GM18867 (cell line): ENCODE results near the gene PSMD2.
"Not testable (repeated sequence)": the region's sequence is repeated elsewhere in the genome, so short reads cannot be mapped to it uniquely, and the experiment has no call there.

ENCODE experiments used
- ATAC-seq: cut with Tn5 transposase; IDR thresholded peaks from one replicate; pipeline ENCODE4 v1.9.1; 2021; ENCODE audit warnings: mild to moderate bottlenecking, moderate library complexity; ENCODE audit not compliant: unreplicated experiment

Gene PSMD2

DNA sequence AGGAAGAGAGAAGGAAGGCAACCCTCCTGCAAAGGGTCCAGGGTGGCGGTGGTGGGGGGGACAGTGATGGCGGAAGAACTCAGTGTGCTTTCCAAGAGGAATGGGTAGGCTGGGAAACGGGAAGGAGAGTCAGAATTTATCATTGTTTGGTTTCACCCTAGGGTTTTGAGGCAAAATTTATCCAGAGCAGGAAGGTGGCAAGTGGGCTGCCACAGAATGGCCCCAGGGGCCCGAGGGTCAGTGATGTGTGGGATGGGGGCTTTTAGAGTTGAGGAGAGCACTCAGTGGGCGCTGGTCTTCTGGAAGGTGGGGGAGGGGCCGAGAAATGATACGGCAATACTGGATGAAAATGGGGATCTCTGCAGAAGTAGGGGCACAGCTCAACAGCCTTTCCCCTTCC, 38.9 kb downstream of the PSMD2 start:
- no peak for ATAC-seq

DNA sequence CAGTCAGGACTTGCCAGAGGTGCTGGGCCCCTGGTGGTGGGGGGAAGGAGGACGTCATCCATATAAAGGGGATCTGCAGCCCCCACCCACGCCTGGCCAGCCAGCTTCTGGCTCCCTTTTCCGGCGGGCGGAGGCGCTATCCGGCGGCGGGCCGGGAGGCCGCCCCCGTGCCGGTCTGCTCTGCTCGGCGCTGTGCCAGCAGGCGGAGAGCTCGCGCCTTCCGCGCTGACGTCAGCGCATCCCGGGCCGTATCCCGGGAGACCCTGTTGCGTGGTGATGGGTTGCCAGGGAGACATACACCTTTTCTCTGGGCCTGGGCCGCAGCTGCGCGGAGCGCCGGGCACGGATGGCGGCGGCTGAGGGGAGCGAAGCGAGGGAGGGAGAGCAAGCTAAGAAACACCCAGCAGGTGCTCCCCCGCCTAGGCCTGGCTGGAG, 39.5 kb downstream of the PSMD2 start:
- no peak for ATAC-seq

DNA sequence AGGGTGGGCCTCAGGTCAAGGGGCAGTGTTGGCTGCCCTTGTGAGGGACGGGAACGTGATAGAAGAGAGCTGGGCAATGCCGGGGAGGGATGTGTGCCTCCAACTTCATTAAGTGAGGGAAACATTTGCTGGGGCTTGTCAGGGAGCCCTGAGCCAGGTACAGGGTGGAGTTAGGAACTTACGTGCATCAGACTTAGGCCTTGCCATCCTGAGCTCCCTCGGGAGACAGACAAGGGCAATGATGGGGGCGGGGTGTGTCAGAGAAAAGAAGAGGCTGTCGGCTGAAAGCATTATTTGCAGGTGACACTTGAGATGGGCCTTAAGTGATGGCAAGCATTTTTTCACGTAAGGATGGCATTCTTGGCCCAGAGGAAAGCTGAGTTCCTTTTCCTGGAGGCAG, 40.0 kb downstream of the PSMD2 start:
- no peak for ATAC-seq

- ATAC-seq, result not testable (repeated sequence)
Measured at GRCh38 chr3:184339451-184340135, 40.6 kb downstream of the PSMD2 start.

- ATAC-seq, result no peak
Measured at GRCh38 chr3:184341925-184342324, 42.9 kb downstream of the PSMD2 start.

- ATAC-seq, result no peak
Measured at GRCh38 chr3:184343200-184343876, 44.3 kb downstream of the PSMD2 start.

- no peak for ATAC-seq
Measured at GRCh38 chr3:184344579-184345316, 45.7 kb downstream of the PSMD2 start.

- ATAC-seq, result no peak
Measured at GRCh38 chr3:184345317-184346144, 46.5 kb downstream of the PSMD2 start.

- no peak for ATAC-seq
Measured at GRCh38 chr3:184346480-184347190, 47.6 kb downstream of the PSMD2 start.

DNA sequence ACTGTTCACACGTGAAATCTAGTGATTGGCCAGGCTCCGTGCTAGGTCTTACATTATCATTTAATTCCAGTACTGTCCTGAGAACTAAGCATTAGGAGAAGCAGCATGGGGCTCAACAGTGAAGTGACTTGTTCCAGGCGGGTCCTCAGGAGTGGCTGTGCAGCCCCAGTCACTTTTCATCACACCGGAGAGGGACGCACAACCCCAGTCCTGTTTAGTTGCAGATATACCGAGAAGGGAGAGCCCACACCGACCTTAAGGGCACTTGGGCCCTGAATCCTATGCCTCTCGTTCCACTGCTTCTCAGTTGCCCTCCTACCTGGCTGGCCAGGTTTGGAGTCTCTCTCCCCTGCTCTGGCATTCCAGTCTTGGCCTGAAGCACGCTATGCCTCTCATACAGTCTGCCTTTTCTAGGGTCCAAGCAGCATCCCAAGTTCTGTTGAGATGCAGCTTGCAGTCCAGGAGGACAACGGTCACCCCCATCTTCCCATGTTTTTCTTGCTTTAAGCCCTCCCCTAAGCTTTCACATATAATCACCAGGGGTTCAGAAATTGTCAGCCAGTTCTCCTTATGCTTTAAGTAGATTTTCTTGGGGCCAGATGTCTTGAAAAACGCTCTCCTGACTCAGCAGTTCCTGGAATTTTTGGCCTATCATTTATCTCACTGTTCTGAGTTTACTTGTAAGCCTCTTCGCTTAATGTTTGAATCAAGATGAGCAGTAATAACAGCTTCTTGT, 48.4 kb downstream of the PSMD2 start:
- ATAC-seq, result no peak

DNA sequence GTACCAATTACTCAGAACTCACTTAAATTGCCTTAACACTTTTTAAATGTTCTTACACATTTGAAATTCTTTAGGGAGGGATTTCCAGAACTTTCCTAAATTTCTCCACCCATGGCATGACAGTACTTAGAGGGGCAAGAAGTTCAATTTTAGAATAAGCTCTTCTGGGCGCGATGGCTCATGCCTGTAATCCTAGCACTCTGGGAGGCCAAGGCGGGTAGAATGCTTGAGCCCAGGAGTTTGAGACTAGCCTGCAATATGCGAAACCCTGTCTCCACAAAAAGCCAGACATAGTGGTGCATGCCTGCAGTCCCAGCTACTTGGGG, 49.0 kb downstream of the PSMD2 start:
- ATAC-seq, result no peak

DNA sequence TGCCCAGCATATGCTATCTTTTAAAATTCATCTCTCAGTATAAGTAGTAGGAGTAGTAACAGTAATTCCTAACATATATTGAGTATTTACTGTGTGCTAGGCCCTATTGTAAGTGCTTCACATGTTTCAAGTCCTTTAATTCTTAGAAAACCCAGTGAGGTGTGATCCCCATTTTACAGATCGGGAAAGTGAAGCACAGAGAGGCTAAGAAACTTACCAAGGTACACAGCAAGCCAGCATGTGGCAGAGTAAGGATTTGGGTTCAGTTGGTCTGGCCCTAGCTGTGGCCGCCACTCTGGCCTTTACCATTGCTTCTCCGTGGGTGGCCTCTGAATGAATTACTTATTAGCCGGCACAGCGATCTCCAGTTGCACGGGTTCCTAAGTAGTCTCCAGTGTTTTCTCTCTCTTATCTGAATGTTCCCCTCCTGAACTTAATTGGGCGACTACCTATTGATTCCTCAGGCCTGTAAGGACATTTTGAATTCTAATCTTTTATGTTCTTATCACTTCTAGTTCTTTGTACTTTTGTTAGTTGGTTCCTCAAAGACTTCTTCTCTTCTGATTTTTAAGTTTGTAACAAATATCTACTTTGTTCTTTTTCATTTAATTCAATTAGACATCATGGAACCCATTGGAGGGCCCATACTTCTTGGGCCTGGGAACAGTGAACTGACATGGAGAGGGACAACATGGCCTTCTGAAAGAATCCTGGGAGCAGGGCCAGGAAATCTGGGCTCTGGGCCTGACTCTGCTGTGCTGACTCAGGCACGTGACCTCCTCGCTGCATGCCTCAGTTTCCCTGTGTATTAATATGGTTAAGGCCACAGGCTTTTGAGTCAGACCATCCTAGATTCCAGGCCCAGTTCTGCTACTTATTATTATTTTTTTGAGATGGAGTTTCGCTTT, 50.8 kb downstream of the PSMD2 start:
- no peak for ATAC-seq

GRCh38 chr3:184350618-184351017, 51.6 kb downstream of the PSMD2 start:
- ATAC-seq, result no peak

- ATAC-seq, result no peak
Measured at GRCh38 chr3:184351511-184352148, 52.6 kb downstream of the PSMD2 start.

- no peak for ATAC-seq
Measured at GRCh38 chr3:184352149-184352785, 53.2 kb downstream of the PSMD2 start.

GRCh38 chr3:184352897-184353545, 54.0 kb downstream of the PSMD2 start:
- ATAC-seq, result no peak

DNA sequence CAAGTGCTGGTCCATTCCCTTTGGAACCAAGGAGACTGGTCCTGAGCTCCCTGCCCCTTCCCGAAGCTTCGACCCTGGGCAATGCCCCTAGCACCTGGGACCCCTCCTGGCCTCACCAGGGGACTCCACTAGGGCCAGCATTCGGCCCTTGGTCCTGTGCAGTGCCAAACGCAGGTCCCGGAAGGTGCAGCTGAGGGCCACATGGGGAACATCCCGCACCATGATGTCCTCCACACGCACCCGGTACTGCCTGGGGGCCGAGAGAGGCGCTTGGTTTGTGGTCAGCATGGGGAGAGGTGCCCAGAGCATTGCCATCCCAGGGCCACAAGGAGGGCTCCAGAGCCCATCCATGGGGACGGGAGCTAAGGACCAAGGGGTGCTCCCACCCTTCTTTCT, 54.5 kb downstream of the PSMD2 start:
- no peak for ATAC-seq
